B cell (primary cell): ENCODE measurements around the gene LEPR. TPM values are rescaled to one million over a fixed set of nuclear protein-coding genes. Genes with fewer than 3 reads are reported as not detected.

Source experiments
- ATAC-seq: fragments of 200-7000 bp; cut with Tn5 transposase; one replicate; pipeline ENCODE4 v1.10.0; 2021; ENCODE audit warnings: low read depth, mild to moderate bottlenecking, moderate number of reproducible peaks, moderate library complexity
- CTCF ChIA-PET: fragments of 350-600 bp; sonication (Branson Sonifier 250); formaldehyde crosslinking; loops from one replicate; lab custom pipeline; 2021; ENCODE audit warnings: antibody characterized with exemption, inconsistent platforms; lab: Charles Lee
- POLR2A ChIA-PET: fragments of 350-600 bp; sonication (Branson Sonifier 250); formaldehyde crosslinking; loops from one replicate; lab custom pipeline; 2021; ENCODE audit warnings: antibody characterized with exemption; lab: Charles Lee
- DNase-seq: peaks from one replicate; pipeline ENCODE4 v3.0.0; 2013
- H2AFZ ChIP-seq: 2 replicates; pipeline ENCODE4 v1.6.1; 2012; ENCODE audit warnings: mild to moderate bottlenecking, low read depth, low read length; ENCODE audit not compliant: insufficient read depth, poor library complexity, severe bottlenecking
- H3K27ac ChIP-seq, 2 donors: 1 replicate in 1 of 2; 2 replicates in 1 of 2; pipeline ENCODE4 v1.5.1; 2012 to 2013; ENCODE audit warnings: low read length in 2 of 2, mild to moderate bottlenecking in 2 of 2, moderate library complexity in 1 of 2
- H3K27me3 ChIP-seq, 4 experiments: fragments of 200-600 bp in 1 of 4; sonication (generic) in 1 of 4; replicated peaks in 1 of 4; 1 replicate in 2 of 4; 2 replicates in 2 of 4; pipeline versions ENCODE4 v1.6.1 to v1.7.0; 2013 to 2016; ENCODE audit warnings: low read length in 3 of 4, mild to moderate bottlenecking in 2 of 4, mixed read lengths in 1 of 4, moderate library complexity in 1 of 4; ENCODE audit not compliant: insufficient read depth in 4 of 4, control insufficient read depth in 3 of 4; ENCODE audit errors: control extremely low read depth in 1 of 4
- H3K36me3 ChIP-seq, 2 experiments: replicated peaks in 1 of 2; 1 replicate in 1 of 2; 2 replicates in 1 of 2; pipeline versions ENCODE4 v1.6.1 to v1.7.1; 2013; ENCODE audit warnings: low read length in 1 of 2; ENCODE audit not compliant: insufficient read depth in 2 of 2, control insufficient read depth in 1 of 2; ENCODE audit errors: control extremely low read depth in 1 of 2, extremely low read depth in 1 of 2
- H3K4me1 ChIP-seq, 2 donors: fragments of 200-600 bp in 1 of 2; sonication (generic) in 1 of 2; 1 replicate in 1 of 2; 2 replicates in 1 of 2; pipeline versions ENCODE4 v1.5.1 to v1.6.1; 2013 to 2017; ENCODE audit warnings: low read length in 2 of 2; ENCODE audit not compliant: control insufficient read depth in 2 of 2, insufficient read depth in 2 of 2
- H3K4me2 ChIP-seq: replicated peaks from 2 replicates; pipeline ENCODE3; 2012; ENCODE audit warnings: mild to moderate bottlenecking, low read depth, low read length; ENCODE audit not compliant: poor library complexity, severe bottlenecking
- H3K4me3 ChIP-seq, 5 experiments: fragments of 200-600 bp in 1 of 5; sonication (generic) in 1 of 5; 1 replicate in 3 of 5; 2 replicates in 2 of 5; pipeline versions ENCODE4 v1.5.1 to v1.7.0; 2011 to 2016; ENCODE audit warnings: low read length in 4 of 5, mild to moderate bottlenecking in 4 of 5, low read depth in 2 of 5, control low read depth in 1 of 5, moderate library complexity in 1 of 5; ENCODE audit not compliant: insufficient read depth in 1 of 5; ENCODE audit errors: control extremely low read depth in 1 of 5, extremely low read depth in 1 of 5
- H3K79me2 ChIP-seq: fragments of 200-600 bp; sonication (generic); one replicate; pipeline ENCODE4 v1.6.0; 2016; ENCODE audit warnings: low read length; ENCODE audit not compliant: control insufficient read depth, insufficient read depth
- H3K9ac ChIP-seq: fragments of 200-600 bp; sonication (generic); 2 replicates; pipeline ENCODE4 v1.6.1; 2017; ENCODE audit warnings: mild to moderate bottlenecking, low read length, moderate library complexity
- H3K9me3 ChIP-seq, 3 donors: one replicate each; pipeline versions ENCODE4 v1.6.1 to v1.7.1; 2013; ENCODE audit warnings: low read length in 2 of 3; ENCODE audit not compliant: control insufficient read depth in 2 of 3, insufficient read depth in 1 of 3; ENCODE audit errors: control extremely low read depth in 1 of 3
- H4K20me1 ChIP-seq: 2 replicates; pipeline ENCODE4 v1.6.0; 2012; ENCODE audit warnings: mild to moderate bottlenecking, low read length; ENCODE audit not compliant: insufficient read depth, control insufficient read depth, poor library complexity, severe bottlenecking
- H3K27ac Mint-ChIP-seq: one replicate; pipeline ENCODE4 v1.8.0; 2021; ENCODE audit warnings: mixed read lengths
- H3K27me3 Mint-ChIP-seq: one replicate; pipeline ENCODE4 v1.8.0; 2021; ENCODE audit warnings: mixed read lengths
- H3K4me1 Mint-ChIP-seq: one replicate; pipeline ENCODE4 v1.8.0; 2021; ENCODE audit warnings: mixed read lengths
- H3K4me3 Mint-ChIP-seq: one replicate; pipeline ENCODE4 v1.8.0; 2021; ENCODE audit warnings: mixed read lengths
- H3K9me3 Mint-ChIP-seq: one replicate; pipeline ENCODE4 v1.8.0; 2022; ENCODE audit warnings: mixed read lengths; ENCODE audit not compliant: insufficient read depth
- CTCF ChIP-seq: fragments of 200-600 bp; IDR thresholded peaks from one replicate; pipeline ENCODE4 v1.8.0; 2022; ENCODE audit warnings: antibody characterized with exemption, mild to moderate bottlenecking
- EZH2 ChIP-seq: IDR thresholded peaks from 2 replicates; pipeline ENCODE4 v1.6.1; 2012; ENCODE audit warnings: borderline replicate concordance, low read depth, mild to moderate bottlenecking, moderate library complexity, low read length; ENCODE audit not compliant: insufficient read depth, poor library complexity, severe bottlenecking
- WGBS: methylation state at CpG from one replicate; pipeline ENCODE4 v1.1.5; 2013; ENCODE audit warnings: missing lambda C conversion rate; ENCODE audit not compliant: insufficient coverage; 5-methylcytosine and 5-hydroxymethylcytosine counted together
- intact Hi-C: fragments of 100-400 bp; cut with micrococcal nuclease; formaldehyde crosslinking; loops from one replicate; pipeline ENCODE4 v1.10.0; 2022
- polyA plus RNA-seq: library from polyadenylated mRNA; depleted of rRNA; stranded (reverse); fragments of >200 nt; gene quantifications from 2 replicates; pipeline ENCODE4 v1.2.3, GENCODE V29; 2012
- total RNA-seq, 2 donors: library from RNA; stranded (reverse); fragments of 120-200 nt in 1 of 2; gene quantifications; 1 replicate in 1 of 2; 2 replicates in 1 of 2; pipeline versions ENCODE4 v1.2.3 to v1.2.4, GENCODE V29; 2013 to 2022

Gene LEPR
- total and polyA plus RNA-seq, 2 donors (not counting 1 experiment from before 2014, with no cell fraction given), result 0.19 to 0.30 TPM

- WGBS, result no CpG with 5 or more reads among the region's 4 CpGs
- Histone ChIP-seq H3K4me2 (no peak overlapping the region), H3K9me3 (no peaks in the 10 kb centered on the region), H2AFZ (no peak overlapping the region), H3K9ac (no peak overlapping the region), H3K27me3 (peaks cover 0 to 8% (median 7%) of the 10 kb centered on the region in 4 experiments), H3K4me3 (no peak overlapping the region), H3K79me2 (no peaks in the 10 kb centered on the region), H3K4me1 (peaks cover 3 to 6% of the 10 kb centered on the region in 2 donors), H4K20me1 (no peaks in the 10 kb centered on the region), H3K27ac (no peak overlapping the region), H3K36me3 (no peaks in the 10 kb centered on the region)
- intact Hi-C loops, result no loop called here
- Mint-ChIP-seq H3K4me3 (no peak overlapping the region), H3K4me1 (peaks cover 7% of the 10 kb centered on the region), H3K27ac (no peak overlapping the region), H3K9me3 (peaks cover 4% of the 10 kb centered on the region), H3K27me3 (peaks cover 38% of the 10 kb centered on the region)
- ChIA-PET POLR2A (no interaction called here), CTCF (interaction anchor here (1.0 kb wide), 1 partner anchor 15 kb away, joined by 3 read pairs; no protein-coding TSS in a partner anchor)
- no peak for ATAC-seq
- DNase-seq, result no peak
- TF ChIP-seq CTCF (no peak), EZH2 (no peak)
Observed at GRCh38 chr1:65414538-65414937, 5.9 kb upstream of the LEPR start.

GRCh38 chr1:65416767-65417166 lies 3.7 kb upstream of the LEPR start:
- no peak for DNase-seq
- no peaks in the 10 kb centered on the region for H4K20me1 ChIP-seq
- H3K4me3 ChIP-seq, result no peak overlapping the region
- intact Hi-C loops, result no loop called here
- H3K79me2 ChIP-seq, result no peaks in the 10 kb centered on the region
- TF ChIP-seq EZH2, result no peak
- H3K4me1 ChIP-seq, result peaks cover 10 to 17% of the 10 kb centered on the region in 2 donors
- H3K27me3 Mint-ChIP-seq, result peaks cover 28% of the 10 kb centered on the region
- POLR2A ChIA-PET, result no interaction called here
- no peak overlapping the region for H2AFZ ChIP-seq
- H3K9me3 Mint-ChIP-seq, result no peaks in the 10 kb centered on the region
- no peak overlapping the region for H3K27ac ChIP-seq
- WGBS, result no CpG with 5 or more reads among the region's 1 CpG
- H3K4me3 Mint-ChIP-seq, result no peak overlapping the region
- no peak for ATAC-seq
- CTCF ChIA-PET, result interaction anchor here (1.6 kb wide), 1 partner anchor 14 kb away, joined by 4 read pairs; no protein-coding TSS in a partner anchor
- peaks cover 0 to 8% (median 7%) of the 10 kb centered on the region in 4 experiments for H3K27me3 ChIP-seq
- no peaks in the 10 kb centered on the region for H3K36me3 ChIP-seq
- peaks cover 14% of the 10 kb centered on the region for H3K4me1 Mint-ChIP-seq
- H3K27ac Mint-ChIP-seq, result no peak overlapping the region
- no peak overlapping the region for H3K4me2 ChIP-seq
- no peak overlapping the region for H3K9ac ChIP-seq
- no peaks in the 10 kb centered on the region for H3K9me3 ChIP-seq
